GM12878 (cell line): ENCODE results near the gene USP38. TPM values are rescaled to one million over a fixed set of nuclear protein-coding genes. Genes with fewer than 3 reads are reported as not detected.

Source experiments
- ATAC-seq: fragments of 200-7000 bp; cut with Tn5 transposase; 3 replicates; pipeline ENCODE4 v1.9.1; 2020; ENCODE audit warnings: mild to moderate bottlenecking, moderate library complexity
- BruUV-seq: library from RNA; stranded (reverse); fragments of 400-500 nt; replicated peaks from 2 replicates; lab custom pipeline; 2021; lab: Mats Ljungman, UMichigan
- CTCF ChIA-PET: fragments of 300-600 bp; sonication (Branson Sonifier 250); formaldehyde crosslinking; extraction: SDS; loops from one replicate; lab custom pipeline; 2021; ENCODE audit warnings: inconsistent platforms; lab: Yijun Ruan, JAX
- POLR2A ChIA-PET: fragments of 350-600 bp; formaldehyde crosslinking; extraction: SDS; loops from one replicate; lab custom pipeline; 2021; ENCODE audit warnings: inconsistent platforms; lab: Charles Lee
- RAD21 ChIA-PET: fragments of 300-600 bp; sonication (Branson Sonifier 250); formaldehyde crosslinking; loops from one replicate; lab custom pipeline; 2023; ENCODE audit warnings: antibody characterized with exemption; ENCODE audit not compliant: unreplicated experiment; lab: Charles Lee
- SMC1A ChIA-PET: fragments of 300-600 bp; sonication (Branson Sonifier 250); formaldehyde crosslinking; loops from one replicate; lab custom pipeline; 2023; ENCODE audit not compliant: unreplicated experiment, uncharacterized antibody; lab: Charles Lee
- DNase-seq: peaks from one replicate; pipeline ENCODE4 v3.0.0-alpha.2; 2011; ENCODE audit warnings: low read depth, low spot score
- FAIRE-seq: peaks from 3 replicates; lab custom pipeline; 2011; peaks lifted over from hg19 to GRCh38; lab: Jason Lieb, UNC
- H2AFZ ChIP-seq: 2 replicates; pipeline ENCODE4 v1.6.0; 2011; ENCODE audit warnings: low read depth, low read length, control low read depth; ENCODE audit not compliant: control insufficient read depth
- H3K27ac ChIP-seq: 2 replicates; pipeline ENCODE4 v1.5.1; 2011; ENCODE audit warnings: control low read depth; ENCODE audit not compliant: control insufficient read depth, insufficient read depth
- H3K27me3 ChIP-seq, 2 experiments: replicated peaks in 1 of 2; 2 replicates each; pipeline versions ENCODE4 v1.6.0 to v1.6.1; 2011; ENCODE audit warnings: low read length in 1 of 2; ENCODE audit not compliant: control insufficient read depth in 2 of 2, insufficient read depth in 2 of 2
- H3K36me3 ChIP-seq, 2 experiments: 2 replicates each; pipeline ENCODE4 v1.5.1; 2011; ENCODE audit warnings: low read length in 1 of 2; ENCODE audit not compliant: control insufficient read depth in 2 of 2, insufficient read depth in 2 of 2
- H3K4me1 ChIP-seq: 2 replicates; pipeline ENCODE4 v1.6.1; 2011; ENCODE audit warnings: mild to moderate bottlenecking, low read length, moderate library complexity, mixed read lengths; ENCODE audit not compliant: control insufficient read depth, insufficient read depth
- H3K4me2 ChIP-seq: 2 replicates; pipeline ENCODE4 v1.6.0; 2011; ENCODE audit warnings: control low read depth; ENCODE audit not compliant: control insufficient read depth, insufficient read depth
- H3K4me3 ChIP-seq: fragments of 200-600 bp; sonication (generic); 2 replicates; pipeline ENCODE4 v1.5.1; 2016
- H3K79me2 ChIP-seq: 2 replicates; pipeline ENCODE4 v1.6.0; 2011; ENCODE audit warnings: low read length; ENCODE audit not compliant: control insufficient read depth, insufficient read depth
- H3K9ac ChIP-seq: 2 replicates; pipeline ENCODE4 v1.8.0; 2011; ENCODE audit warnings: low read length, control low read depth, mixed read lengths; ENCODE audit not compliant: control insufficient read depth, insufficient read depth
- H3K9me3 ChIP-seq: replicated peaks from 3 replicates; pipeline ENCODE4 v1.5.1; 2011; ENCODE audit warnings: mild to moderate bottlenecking, low read length; ENCODE audit not compliant: control insufficient read depth, insufficient read depth
- H4K20me1 ChIP-seq: 2 replicates; pipeline ENCODE4 v1.6.0; 2011; ENCODE audit not compliant: control insufficient read depth, insufficient read depth
- GATAD2B ChIP-seq: fragments of 450-650 bp; conservative IDR thresholded peaks from 2 replicates; pipeline ENCODE4 v1.6.1; 2017; ENCODE audit warnings: low read depth, mild to moderate bottlenecking, moderate library complexity
- KAT2A ChIP-seq: conservative IDR thresholded peaks from 2 replicates; pipeline ENCODE4 v1.6.1; 2011; ENCODE audit warnings: low read depth, low read length; ENCODE audit not compliant: control insufficient read depth
- MEF2A ChIP-seq: IDR thresholded peaks from 2 replicates; pipeline ENCODE4 v1.6.1; 2011; ENCODE audit warnings: low read depth, mild to moderate bottlenecking, low read length, moderate library complexity; ENCODE audit not compliant: insufficient read depth
- MYC ChIP-seq: IDR thresholded peaks from 2 replicates; pipeline ENCODE4 v1.6.1; 2011; ENCODE audit warnings: mild to moderate bottlenecking, low read length, moderate library complexity, inconsistent platforms; ENCODE audit not compliant: insufficient read depth, insufficient replicate concordance, insufficient read length, severe bottlenecking
- TBL1XR1 ChIP-seq: IDR thresholded peaks from 2 replicates; pipeline ENCODE4 v1.6.1; 2012; ENCODE audit warnings: low read depth, low read length, improper control_type of control experiment
- WRNIP1 ChIP-seq: IDR thresholded peaks from 2 replicates; pipeline ENCODE4 v1.6.1; 2011; ENCODE audit warnings: low read depth, low read length, improper control_type of control experiment, borderline replicate concordance
- ZNF274 ChIP-seq: IDR thresholded peaks from one replicate; pipeline ENCODE4 v1.8.0; 2011; ENCODE audit not compliant: insufficient read length, insufficient read depth
- WGBS: methylation state at CpG from one replicate; pipeline ENCODE4 v1.1.6; 2016; ENCODE audit warnings: low lambda C conversion rate; ENCODE audit not compliant: insufficient replicate concordance, insufficient coverage; ENCODE audit errors: missing lambda C conversion rate; 5-methylcytosine and 5-hydroxymethylcytosine counted together
- in situ Hi-C: fragments of 300-500 bp; cut with MboI; formaldehyde crosslinking; loops from 9 replicates; pipeline ENCODE4 v1.14.3; 2018; ENCODE audit warnings: mixed read lengths
- intact Hi-C: fragments of 100-400 bp; cut with micrococcal nuclease; formaldehyde crosslinking; loops from one replicate; pipeline ENCODE4 v1.14.2; 2022; ENCODE audit not compliant: unreplicated experiment
- polyA plus RNA-seq, 11 experiments: library from polyadenylated mRNA; depleted of rRNA in 4 of 11; unstranded in 6 of 11; stranded (reverse) in 5 of 11; fragments of >200 nt; fragmentation: Nextera tagmentation in 4 of 11; fragmentation: Illumina TruSeq in 1 of 11; extraction: Ambion mirVana in 4 of 11; extraction: Trizol in 1 of 11; gene quantifications; 1 replicate in 1 of 11; 2 replicates in 10 of 11; pipeline versions ENCODE4 v1.2.1 to v1.2.3, GENCODE V29; 2011 to 2016; ENCODE audit warnings: inconsistent platforms in 2 of 11, missing spikeins in 2 of 11, low read depth in 1 of 11
- total RNA-seq, 4 experiments: library from RNA; depleted of rRNA in 3 of 4; stranded (reverse); fragments of >200 nt in 3 of 4; fragmentation: Illumina TruSeq in 1 of 4; extraction: Trizol in 1 of 4; gene quantifications; 2 replicates each; pipeline versions ENCODE4 v1.2.1 to v1.2.3, GENCODE V29; 2013 to 2021
- TF ChIP-seq, protein P1 (sequence below): IDR thresholded peaks from 2 replicates; pipeline ENCODE4 v1.6.1; 2012; ENCODE audit warnings: mild to moderate bottlenecking, low read depth, low read length

The USP38 gene
- total and polyA plus RNA-seq, 10 of the 15 experiments (the other 5 are each of a cell fraction or from before 2014, with no cell fraction given) = 4.4 to 19.0 (median 14.7) TPM

DNA sequence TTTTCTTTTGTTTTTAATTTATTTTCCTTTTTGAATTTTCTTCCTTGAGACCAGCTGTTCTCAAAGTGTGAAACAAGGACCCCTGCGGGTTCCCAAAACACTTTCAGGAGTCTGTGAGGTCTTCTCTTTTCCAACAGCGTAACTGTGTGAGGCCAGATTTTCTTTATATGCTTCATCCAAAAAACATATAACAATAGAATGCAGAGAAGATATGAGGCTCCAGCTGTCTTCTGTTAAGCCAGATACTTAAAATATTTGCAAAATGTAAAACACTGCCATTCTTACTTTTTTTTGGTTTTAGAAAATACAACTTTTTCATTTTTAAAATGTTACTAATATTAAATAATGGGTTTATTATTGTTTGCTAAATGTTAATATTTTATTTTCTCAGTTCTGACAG lies 27.8 kb downstream of the USP38 start:
- Histone ChIP-seq H3K79me2 (no peaks in the 10 kb centered on the region), H3K4me3 (no peak overlapping the region), H3K9me3 (no peaks in the 10 kb centered on the region), H3K36me3 (peaks cover 0 to 15% of the 10 kb centered on the region in 2 experiments; a peak in 3 of 4 replicates), H4K20me1 (no peaks in the 10 kb centered on the region), H2AFZ (no peak overlapping the region), H3K27ac (no peak overlapping the region), H3K4me1 (no peaks in the 10 kb centered on the region), H3K27me3 (no peaks in the 10 kb centered on the region), H3K9ac (no peak overlapping the region), H3K4me2 (no peak overlapping the region)
- DNase-seq (no peak), ATAC-seq (no peak), FAIRE-seq (no peak)
- ChIA-PET RAD21 (no interaction called here), CTCF (interaction anchor here (1.0 kb wide), 1 partner anchor 11 kb away, joined by 3 read pairs; no protein-coding TSS in a partner anchor), POLR2A (no interaction called here), SMC1A (interaction anchor here (0.6 to 2.3 kb wide), 4 partner anchors 11 to 263 kb away, joined by 3 to 6 read pairs (median 4); no protein-coding TSS in a partner anchor)
- in situ Hi-C loops = no loop called here
- intact Hi-C loops = no loop called here
- 98% methylated on average over 2 of the region's 2 CpGs for WGBS
- TF ChIP-seq, protein P1, sequence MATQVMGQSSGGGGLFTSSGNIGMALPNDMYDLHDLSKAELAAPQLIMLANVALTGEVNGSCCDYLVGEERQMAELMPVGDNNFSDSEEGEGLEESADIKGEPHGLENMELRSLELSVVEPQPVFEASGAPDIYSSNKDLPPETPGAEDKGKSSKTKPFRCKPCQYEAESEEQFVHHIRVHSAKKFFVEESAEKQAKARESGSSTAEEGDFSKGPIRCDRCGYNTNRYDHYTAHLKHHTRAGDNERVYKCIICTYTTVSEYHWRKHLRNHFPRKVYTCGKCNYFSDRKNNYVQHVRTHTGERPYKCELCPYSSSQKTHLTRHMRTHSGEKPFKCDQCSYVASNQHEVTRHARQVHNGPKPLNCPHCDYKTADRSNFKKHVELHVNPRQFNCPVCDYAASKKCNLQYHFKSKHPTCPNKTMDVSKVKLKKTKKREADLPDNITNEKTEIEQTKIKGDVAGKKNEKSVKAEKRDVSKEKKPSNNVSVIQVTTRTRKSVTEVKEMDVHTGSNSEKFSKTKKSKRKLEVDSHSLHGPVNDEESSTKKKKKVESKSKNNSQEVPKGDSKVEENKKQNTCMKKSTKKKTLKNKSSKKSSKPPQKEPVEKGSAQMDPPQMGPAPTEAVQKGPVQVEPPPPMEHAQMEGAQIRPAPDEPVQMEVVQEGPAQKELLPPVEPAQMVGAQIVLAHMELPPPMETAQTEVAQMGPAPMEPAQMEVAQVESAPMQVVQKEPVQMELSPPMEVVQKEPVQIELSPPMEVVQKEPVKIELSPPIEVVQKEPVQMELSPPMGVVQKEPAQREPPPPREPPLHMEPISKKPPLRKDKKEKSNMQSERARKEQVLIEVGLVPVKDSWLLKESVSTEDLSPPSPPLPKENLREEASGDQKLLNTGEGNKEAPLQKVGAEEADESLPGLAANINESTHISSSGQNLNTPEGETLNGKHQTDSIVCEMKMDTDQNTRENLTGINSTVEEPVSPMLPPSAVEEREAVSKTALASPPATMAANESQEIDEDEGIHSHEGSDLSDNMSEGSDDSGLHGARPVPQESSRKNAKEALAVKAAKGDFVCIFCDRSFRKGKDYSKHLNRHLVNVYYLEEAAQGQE = no peak
- TF ChIP-seq MYC (no peak), WRNIP1 (no peak), ZNF274 (no peak), MEF2A (no peak), TBL1XR1 (no peak), GATAD2B (no peak), KAT2A (no peak)
- no TSS peak for BruUV-seq
